Lung microvascular endothelial cell (primary cell): Measurements from ENCODE around the gene CMIP. TPM values are rescaled to one million over a fixed set of nuclear protein-coding genes. Genes with fewer than 3 reads are reported as not detected.

Source experiments
- DNase-seq, 2 donors: peaks; one replicate each; pipeline versions ENCODE4 v3.0.0 to v3.0.0-alpha.2; 2010; ENCODE audit warnings: low read depth in 2 of 2
- total RNA-seq: library from RNA; depleted of rRNA; stranded (reverse); fragments of >200 nt; gene quantifications from 2 replicates; pipeline ENCODE4 v1.2.1, GENCODE V29; 2014

The CMIP gene
- total RNA-seq, 1 donor from 2014 or later: 10.3 TPM

- no peak for DNase-seq
Observed at GRCh38 chr16:81446907-81447268, 2.3 kb downstream of the CMIP start.

- DNase-seq: no peak
Observed at GRCh38 chr16:81447383-81448101, 2.9 kb downstream of the CMIP start.

- no peak for DNase-seq
Observed at GRCh38 chr16:81448154-81449131, 3.8 kb downstream of the CMIP start.

- no peak for DNase-seq
Observed at GRCh38 chr16:81449241-81449640, 4.6 kb downstream of the CMIP start.

GRCh38 chr16:81449899-81450608 lies 5.4 kb downstream of the CMIP start:
- no peak for DNase-seq

GRCh38 chr16:81450783-81451491 lies 6.3 kb downstream of the CMIP start:
- DNase-seq: no peak

- peak in 1 of 2 donors; percentile 59 for DNase-seq
Observed at GRCh38 chr16:81451753-81452680, 7.4 kb downstream of the CMIP start.

- DNase-seq: no peak
Observed at GRCh38 chr16:81453091-81453728, 8.6 kb downstream of the CMIP start.

- no peak for DNase-seq
Observed at GRCh38 chr16:81454044-81454443, 9.4 kb downstream of the CMIP start.

GRCh38 chr16:81455006-81455405 lies 10.4 kb downstream of the CMIP start:
- DNase-seq: no peak

GRCh38 chr16:81455720-81456494 lies 11.3 kb downstream of the CMIP start:
- no peak for DNase-seq

- no peak for DNase-seq
Observed at GRCh38 chr16:81456523-81457325, 12.1 kb downstream of the CMIP start.

- DNase-seq: peak in 1 of 2 donors; percentile 70
Observed at GRCh38 chr16:81457326-81458133, 12.9 kb downstream of the CMIP start.

GRCh38 chr16:81458149-81458669 lies 13.6 kb downstream of the CMIP start:
- no peak for DNase-seq

GRCh38 chr16:81458827-81459598 lies 14.4 kb downstream of the CMIP start:
- no peak for DNase-seq

- DNase-seq: no peak
Observed at GRCh38 chr16:81460075-81460474, 15.5 kb downstream of the CMIP start.
